SW 1271 (cell line): ENCODE data around the gene CADM2.

Source experiments
- DNase-seq, 2 experiments: peaks; one replicate each; lab custom pipeline; 2025; lab: John Stamatoyannopoulos, UW

CADM2 gene

GRCh38 chr3:85571835-85572234 is 613.0 kb downstream of the CADM2 start:
- DNase-seq = no peak

DNA sequence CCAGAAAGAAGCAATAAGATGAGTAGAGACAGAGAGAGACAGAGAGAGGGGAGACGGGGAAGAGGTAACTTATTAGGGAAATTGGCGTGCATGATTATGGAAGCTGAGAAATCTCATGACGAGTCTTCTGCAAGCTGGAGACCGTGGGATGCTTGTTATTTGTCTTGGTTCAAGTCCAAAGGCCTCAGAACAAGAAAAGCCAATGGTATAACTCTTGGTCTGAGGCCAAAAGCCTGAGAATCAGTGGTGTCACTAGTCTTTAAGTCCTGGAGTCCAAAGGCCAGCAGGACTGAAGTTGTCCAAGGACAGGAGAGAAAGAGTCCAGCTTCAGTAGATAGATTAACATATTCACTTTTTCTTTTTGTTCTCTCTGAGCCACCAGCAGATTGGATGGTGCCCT is 613.6 kb downstream of the CADM2 start:
- no peak for DNase-seq

GRCh38 chr3:85572978-85573377 is 614.2 kb downstream of the CADM2 start:
- no peak for DNase-seq

- no peak for DNase-seq
Observed at GRCh38 chr3:85574006-85574705, 615.4 kb downstream of the CADM2 start.

DNA sequence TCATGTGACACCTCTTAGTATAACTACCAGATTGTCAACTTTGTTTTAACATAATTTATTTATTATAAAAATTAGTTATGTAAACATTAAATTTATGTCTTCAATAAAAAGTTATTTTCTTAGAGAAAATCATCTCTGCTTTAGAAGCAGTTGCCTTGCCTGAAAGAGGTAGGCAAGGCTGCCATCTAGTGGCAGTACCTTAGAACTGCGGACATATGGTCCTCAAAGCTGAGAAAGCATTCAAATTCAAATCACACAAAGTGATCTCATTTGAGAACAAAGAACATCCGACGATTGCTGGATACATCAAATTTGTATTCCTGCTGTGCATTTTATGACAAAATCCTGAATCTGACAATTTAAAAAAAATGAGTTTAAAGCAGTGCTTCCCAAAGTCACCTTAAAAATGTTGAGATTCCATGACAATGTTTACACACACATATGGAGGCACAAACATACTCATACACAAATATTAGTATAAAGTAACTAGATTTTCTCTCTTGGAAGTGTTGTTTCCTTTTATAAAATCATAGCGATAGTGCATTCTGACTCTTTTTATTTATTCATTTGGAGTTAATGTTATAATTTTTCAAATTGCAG is 617.4 kb downstream of the CADM2 start:
- DNase-seq = peak in 1 of 2 experiments; percentile 21

DNA sequence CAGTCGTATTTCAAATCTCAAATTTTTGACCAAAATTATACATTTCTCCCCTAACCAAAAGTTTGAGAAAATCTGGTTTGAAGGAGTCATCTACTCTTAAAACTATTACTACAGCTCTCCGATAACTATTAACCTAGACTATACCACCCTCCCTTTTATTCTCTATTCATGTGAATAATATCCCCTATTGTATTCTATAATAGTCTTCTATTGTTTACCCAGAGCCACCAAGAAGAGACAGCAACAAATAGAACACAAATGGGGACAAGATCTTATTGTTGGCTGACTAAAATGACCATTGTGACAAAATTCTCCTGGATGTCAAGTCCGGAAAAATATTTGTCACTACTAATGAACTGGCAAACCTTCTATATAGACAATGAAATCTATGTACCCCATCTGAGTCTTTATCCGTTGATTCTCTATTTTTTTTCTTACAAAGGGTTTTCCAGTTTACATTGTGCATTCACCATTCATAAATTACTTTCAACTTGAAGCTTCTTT is 618.0 kb downstream of the CADM2 start:
- DNase-seq = no peak

DNA sequence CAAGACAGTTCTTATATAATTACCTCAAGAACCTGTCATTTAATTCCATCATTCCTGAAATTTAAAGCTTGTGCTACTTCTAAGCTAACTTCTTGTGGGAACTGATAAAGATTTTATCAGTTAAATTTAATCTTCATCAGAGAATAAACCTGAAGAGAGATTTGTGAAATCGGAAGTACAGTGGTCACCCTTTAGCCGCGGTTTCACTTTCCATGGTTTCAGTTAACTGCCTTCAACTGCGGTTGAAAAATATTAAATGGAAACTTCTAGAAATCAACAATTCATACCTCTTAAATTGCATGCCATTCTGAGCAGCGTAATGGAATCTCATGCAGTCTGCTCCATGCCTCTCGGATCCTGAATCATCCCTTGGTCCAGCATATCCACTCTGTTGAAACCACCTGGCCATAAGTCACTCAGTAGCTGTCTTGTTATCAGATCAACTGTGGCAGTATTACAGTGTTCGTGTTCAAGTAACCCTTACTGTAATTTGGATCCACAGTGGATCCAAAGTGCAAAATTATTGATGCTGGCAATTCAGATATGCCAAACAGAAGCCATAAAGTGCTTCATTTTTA is 626.1 kb downstream of the CADM2 start:
- no peak for DNase-seq

DNA sequence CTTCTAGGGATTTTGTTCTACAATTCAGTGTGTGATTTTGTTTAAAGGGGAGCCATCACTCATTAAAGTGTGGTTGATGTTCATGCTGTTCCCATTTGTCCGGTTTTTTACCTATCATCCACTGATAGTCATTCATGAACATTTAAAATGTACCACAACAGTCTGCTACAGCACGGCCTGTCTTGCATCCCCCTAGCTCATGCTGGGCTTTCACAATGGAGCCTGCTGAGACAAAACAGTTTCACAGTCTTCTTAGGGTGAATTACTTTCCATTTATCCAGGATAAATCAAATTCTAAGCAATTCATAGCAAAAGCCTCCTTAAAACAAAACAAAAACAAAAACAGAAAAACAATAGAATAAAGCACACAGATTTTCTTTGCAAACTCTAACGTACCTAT is 627.2 kb downstream of the CADM2 start:
- no peak for DNase-seq

GRCh38 chr3:85589145-85589544 is 630.4 kb downstream of the CADM2 start:
- DNase-seq = no peak

DNA sequence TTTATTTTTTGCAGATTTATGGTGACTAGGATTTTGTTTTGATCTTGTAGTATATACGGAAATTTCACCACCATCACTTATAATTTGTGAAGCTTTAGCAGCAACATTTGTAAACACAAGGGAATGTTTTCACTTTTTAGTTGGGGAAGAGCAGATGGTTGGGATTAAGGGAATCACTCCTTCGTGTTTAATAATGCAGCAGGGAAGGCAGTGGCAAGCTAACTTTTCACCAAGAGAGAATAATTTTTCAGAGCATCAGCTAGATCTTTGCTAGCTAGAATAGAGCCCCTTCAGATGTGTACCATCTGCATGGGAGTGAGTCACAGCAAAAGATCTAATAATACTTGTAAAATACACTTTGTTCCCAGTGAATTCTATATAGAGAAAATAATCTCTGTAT is 632.7 kb downstream of the CADM2 start:
- no peak for DNase-seq

GRCh38 chr3:85592256-85592655 is 633.5 kb downstream of the CADM2 start:
- DNase-seq = no peak

- DNase-seq = no peak
Observed at GRCh38 chr3:85594676-85595075, 635.9 kb downstream of the CADM2 start.

GRCh38 chr3:85603378-85603777 is 644.6 kb downstream of the CADM2 start:
- DNase-seq = no peak

DNA sequence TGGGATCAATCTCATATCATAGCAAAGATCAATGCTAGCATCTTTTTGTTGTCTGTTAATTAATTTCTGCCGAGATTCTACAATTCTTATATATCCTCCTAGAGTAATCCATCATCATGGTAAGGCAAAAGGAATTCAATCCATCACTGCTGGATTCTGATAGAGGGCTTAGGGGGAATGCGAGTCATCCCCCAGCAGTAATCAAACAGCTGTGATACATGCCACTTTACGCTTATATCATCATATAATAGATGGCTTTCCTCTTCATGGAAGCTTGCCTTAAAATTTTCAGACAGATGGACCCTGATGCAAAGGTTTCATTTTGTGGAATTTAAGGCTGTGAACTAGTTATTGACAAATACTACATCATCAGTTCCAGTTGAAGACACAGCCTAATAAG is 645.9 kb downstream of the CADM2 start:
- no peak for DNase-seq

DNA sequence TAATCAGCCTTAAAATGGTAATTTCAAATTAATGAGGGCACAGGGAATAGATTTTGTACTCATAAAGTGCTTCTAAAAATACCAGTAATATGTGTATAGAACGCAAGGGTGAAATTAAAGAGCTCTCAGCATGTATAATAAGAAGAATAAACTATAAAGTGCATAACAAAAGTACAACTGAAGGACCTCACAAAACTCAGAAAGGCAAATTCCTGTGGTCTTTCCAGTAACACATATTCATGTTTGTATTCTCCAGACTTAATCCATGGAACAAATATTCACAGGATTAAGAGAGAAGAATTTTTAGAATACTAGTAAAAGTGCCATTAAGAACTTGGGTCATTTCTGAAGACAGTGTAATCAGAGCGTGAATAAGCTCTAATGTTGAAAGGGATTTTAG is 646.3 kb downstream of the CADM2 start:
- DNase-seq = no peak

DNA sequence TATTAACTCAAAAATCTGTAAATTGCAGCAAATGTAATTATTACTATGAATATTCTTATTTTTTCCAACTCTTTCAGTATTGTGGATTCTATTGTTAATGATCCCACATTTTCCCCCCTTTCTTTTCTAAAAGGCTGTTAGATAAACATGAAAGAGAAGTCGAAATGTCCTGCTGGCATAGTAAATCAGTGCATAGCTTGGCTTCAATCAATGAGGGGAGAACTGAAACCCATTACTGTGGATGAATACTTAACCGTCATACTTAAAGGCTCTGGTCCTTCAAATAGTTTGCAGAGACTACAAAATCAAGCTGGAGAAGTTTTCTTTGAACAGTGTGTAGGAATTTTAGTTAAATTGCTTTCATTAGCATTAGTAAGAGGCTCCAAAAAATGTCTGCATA is 667.9 kb downstream of the CADM2 start:
- no peak for DNase-seq

DNA sequence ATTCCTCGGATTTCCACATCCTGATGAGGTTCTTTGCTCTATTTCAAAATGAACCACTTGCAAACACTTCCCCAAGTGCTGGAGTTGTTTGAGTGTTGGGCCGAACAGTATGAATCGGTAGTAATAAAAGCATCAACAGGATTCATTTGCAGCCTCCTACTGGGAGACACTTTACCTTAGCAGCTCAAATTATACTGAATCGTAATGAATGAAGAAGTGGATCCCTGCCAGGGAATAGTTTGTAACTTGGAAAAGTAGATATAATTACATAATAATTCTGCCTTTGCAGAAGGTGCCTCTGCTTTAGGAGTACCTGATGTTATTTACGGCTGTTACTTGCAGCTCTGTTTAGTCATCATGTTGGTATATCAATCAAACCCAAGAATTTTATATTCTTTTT is 669.1 kb downstream of the CADM2 start:
- no peak for DNase-seq

GRCh38 chr3:85631070-85631469 is 672.3 kb downstream of the CADM2 start:
- no peak for DNase-seq

- no peak for DNase-seq
Observed at GRCh38 chr3:85632921-85633320, 674.1 kb downstream of the CADM2 start.

DNA sequence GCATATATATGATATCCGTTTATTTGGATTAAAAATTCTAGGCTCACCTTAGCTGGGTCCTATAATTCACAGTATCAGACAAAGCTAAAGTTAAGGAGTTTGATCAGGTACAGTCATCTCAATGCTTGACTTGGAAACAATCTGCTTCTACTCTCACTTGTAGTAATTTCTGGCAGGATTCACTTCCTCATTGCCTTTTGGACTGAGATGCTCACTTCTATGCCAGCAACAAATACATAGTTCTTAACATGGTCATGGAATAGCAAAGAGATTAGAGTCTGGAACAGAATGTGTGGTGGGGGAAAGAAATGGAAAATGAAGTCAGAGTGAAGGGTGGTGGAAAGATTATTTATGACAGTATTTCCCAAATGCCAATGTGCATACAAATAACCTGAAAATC is 693.6 kb downstream of the CADM2 start:
- DNase-seq = no peak

- no peak for DNase-seq
Observed at GRCh38 chr3:85660451-85660850, 701.7 kb downstream of the CADM2 start.

DNA sequence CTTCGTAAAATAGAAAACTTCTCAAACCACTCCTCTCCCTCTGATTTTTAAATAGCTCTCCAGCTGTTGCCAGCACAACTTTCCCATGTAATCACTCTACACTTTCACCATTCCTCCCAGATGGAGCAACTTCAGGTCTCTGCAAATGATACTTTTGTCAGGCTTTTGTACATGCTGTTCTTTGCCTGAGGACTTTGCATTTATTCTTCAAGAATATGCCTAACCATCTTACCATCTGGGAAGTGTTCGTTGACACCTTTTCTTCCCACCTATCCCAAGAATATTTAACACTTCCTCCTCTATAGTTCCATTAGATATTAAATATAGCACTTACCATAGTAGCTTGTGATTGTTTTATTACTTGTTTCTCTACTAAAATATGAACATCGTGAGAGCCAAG is 703.7 kb downstream of the CADM2 start:
- no peak for DNase-seq

DNA sequence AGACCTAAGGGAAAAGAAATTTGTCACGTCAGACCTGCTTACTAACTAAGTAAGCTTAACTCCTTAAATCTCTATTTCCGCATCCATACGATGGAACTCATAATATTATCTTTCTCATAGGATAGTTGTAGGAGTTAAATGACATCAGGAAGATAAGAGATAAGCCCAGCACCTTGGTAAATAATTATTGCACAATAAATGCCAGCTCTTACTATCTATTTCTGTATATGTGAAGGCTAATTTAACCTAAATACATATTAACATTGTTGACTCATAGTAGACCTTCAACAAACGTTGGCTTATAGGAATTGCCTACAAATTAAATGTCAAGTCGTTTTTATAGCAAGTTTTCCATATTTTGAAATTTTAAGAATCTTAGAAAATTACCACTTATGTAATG is 709.0 kb downstream of the CADM2 start:
- DNase-seq = no peak
